Measurements from ENCODE around the gene TMEM117. TPM values are rescaled to one million over a fixed set of nuclear protein-coding genes. Genes with fewer than 3 reads are reported as not detected.

Gene TMEM117
- total RNA-seq, 4 donors from 2014 or later: 13.9 to 34.1 (median 29.1) TPM

DNA sequence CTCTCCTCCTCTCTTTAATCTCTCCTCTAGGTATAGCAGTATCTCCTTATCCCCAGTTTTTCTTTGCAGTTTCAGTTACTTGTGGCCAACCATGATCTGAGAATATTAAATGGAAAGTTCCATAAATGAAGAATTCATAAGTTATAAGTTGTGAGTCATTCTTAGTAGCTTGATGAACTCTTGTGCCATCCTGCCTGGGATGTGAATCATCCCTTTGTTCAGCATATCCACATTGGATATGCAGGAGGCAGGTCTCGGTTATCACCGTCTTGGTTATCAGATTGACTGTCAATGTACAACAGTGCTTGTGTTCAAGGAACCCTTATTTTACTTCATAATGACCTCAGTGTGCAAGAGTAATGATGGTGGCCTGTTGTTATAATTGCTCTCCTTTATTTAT lies 134.0 kb downstream of the TMEM117 start:
- Histone ChIP-seq H3K4me1 (no peaks in the 10 kb centered on the region), H3K4me3 (no peak overlapping the region), H3K9me3 (no peaks in the 10 kb centered on the region), H3K36me3 (no peaks in the 10 kb centered on the region), H3K27me3 (no peaks in the 10 kb centered on the region), H3K27ac (no peak overlapping the region)
- WGBS: 59% methylated on average over 2 of the region's 2 CpGs
- DNase-seq (ENCODE audit: low spot score in 2 of 2): no peak
- TF ChIP-seq POLR2AphosphoS5 (IDR thresholded peaks at IDR 0.05) (no peak), POLR2A (IDR thresholded peaks at IDR 0.05) (no peak), EP300 (IDR thresholded peaks at IDR 0.05) (no peak)
- TF ChIP-seq, protein P1, sequence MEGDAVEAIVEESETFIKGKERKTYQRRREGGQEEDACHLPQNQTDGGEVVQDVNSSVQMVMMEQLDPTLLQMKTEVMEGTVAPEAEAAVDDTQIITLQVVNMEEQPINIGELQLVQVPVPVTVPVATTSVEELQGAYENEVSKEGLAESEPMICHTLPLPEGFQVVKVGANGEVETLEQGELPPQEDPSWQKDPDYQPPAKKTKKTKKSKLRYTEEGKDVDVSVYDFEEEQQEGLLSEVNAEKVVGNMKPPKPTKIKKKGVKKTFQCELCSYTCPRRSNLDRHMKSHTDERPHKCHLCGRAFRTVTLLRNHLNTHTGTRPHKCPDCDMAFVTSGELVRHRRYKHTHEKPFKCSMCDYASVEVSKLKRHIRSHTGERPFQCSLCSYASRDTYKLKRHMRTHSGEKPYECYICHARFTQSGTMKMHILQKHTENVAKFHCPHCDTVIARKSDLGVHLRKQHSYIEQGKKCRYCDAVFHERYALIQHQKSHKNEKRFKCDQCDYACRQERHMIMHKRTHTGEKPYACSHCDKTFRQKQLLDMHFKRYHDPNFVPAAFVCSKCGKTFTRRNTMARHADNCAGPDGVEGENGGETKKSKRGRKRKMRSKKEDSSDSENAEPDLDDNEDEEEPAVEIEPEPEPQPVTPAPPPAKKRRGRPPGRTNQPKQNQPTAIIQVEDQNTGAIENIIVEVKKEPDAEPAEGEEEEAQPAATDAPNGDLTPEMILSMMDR (IDR thresholded peaks at IDR 0.05): no peak

DNA sequence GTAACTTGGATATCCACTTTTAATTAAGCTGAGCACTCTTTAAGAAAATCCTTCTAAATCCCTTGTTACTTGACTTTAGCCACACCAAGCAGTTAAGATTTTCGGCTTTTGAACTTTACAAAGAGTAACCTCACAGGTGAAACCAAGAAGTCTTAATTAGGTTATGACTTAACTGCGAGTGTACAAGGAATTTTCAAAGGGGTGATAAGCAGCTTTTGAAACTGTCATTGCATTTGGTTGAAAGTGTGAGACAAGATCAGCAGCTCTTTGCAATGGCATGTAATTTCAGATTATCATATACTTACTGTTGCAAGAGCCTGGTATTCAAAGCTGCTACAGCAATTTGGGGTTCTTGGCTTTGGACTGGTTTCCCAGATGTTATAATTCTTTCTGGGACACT lies 137.5 kb downstream of the TMEM117 start:
- 88% methylated on average over 2 of the region's 2 CpGs for WGBS
- H3K36me3 ChIP-seq: no peaks in the 10 kb centered on the region
- H3K4me3 ChIP-seq: no peak overlapping the region
- no peaks in the 10 kb centered on the region for H3K4me1 ChIP-seq
- H3K27me3 ChIP-seq: no peaks in the 10 kb centered on the region
- H3K27ac ChIP-seq: no peak overlapping the region
- H3K9me3 ChIP-seq: no peaks in the 10 kb centered on the region
- DNase-seq (ENCODE audit: low spot score in 2 of 2): no peak
- TF ChIP-seq POLR2AphosphoS5 (IDR thresholded peaks at IDR 0.05) (no peak), EP300 (IDR thresholded peaks at IDR 0.05) (no peak), POLR2A (IDR thresholded peaks at IDR 0.05) (no peak)
- TF ChIP-seq, protein P1 (IDR thresholded peaks at IDR 0.05): no peak

DNA sequence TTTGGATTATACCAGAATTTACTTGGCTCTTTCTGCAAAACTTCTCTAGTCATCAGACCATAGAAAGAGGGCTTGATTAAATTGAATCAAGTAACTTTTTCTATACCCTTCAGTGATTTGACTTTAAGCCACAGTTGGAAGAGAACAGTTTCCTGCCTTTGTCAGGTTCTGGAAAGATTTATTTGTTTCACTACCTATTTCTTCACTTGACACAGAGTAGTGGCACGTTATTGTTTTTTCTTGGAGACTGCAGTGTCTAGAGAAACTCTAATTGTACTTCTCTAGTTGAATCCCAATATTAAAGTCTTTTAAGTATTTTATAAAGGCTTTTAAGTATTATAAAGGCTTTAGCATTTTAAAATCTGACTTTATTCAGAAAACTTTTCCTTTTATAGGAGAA lies 138.1 kb downstream of the TMEM117 start:
- no peaks in the 10 kb centered on the region for H3K36me3 ChIP-seq
- 39% methylated on average over 1 of the region's 1 CpG for WGBS
- no peak for DNase-seq (ENCODE audit: low spot score in 2 of 2)
- no peaks in the 10 kb centered on the region for H3K27me3 ChIP-seq
- no peaks in the 10 kb centered on the region for H3K4me1 ChIP-seq
- H3K9me3 ChIP-seq: no peaks in the 10 kb centered on the region
- no peak overlapping the region for H3K4me3 ChIP-seq
- TF ChIP-seq EP300 (IDR thresholded peaks at IDR 0.05): no peak
- TF ChIP-seq, protein P1 (IDR thresholded peaks at IDR 0.05): no peak
- TF ChIP-seq POLR2AphosphoS5 (IDR thresholded peaks at IDR 0.05): no peak
- no peak for TF ChIP-seq POLR2A (IDR thresholded peaks at IDR 0.05)
- no peak overlapping the region for H3K27ac ChIP-seq

DNA sequence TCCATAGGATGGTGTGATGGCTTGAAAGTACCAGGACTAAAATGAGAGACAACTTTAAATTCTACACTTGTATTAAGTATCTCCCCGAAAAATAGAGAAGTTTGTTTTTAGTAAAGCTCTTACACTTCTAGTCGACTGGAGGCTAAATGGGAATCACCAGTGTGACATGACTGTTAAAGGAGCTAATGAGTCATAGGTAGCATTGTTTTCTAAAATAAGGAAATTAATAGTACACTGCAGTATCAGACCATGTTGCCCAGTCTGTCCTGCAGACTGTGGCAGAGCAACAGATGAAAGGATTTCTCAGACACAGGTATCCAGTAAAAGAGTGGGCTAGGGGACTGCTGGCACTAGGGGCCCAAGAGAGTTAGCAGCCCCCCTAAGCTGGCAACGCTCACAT lies 140.1 kb downstream of the TMEM117 start:
- Histone ChIP-seq H3K4me3 (no peak overlapping the region), H3K9me3 (no peaks in the 10 kb centered on the region), H3K27ac (no peak overlapping the region), H3K27me3 (no peaks in the 10 kb centered on the region), H3K36me3 (no peaks in the 10 kb centered on the region), H3K4me1 (no peaks in the 10 kb centered on the region)
- WGBS: 89% methylated on average over 3 of the region's 3 CpGs
- DNase-seq (ENCODE audit: low spot score in 2 of 2): no peak
- TF ChIP-seq POLR2A (IDR thresholded peaks at IDR 0.05) (no peak), POLR2AphosphoS5 (IDR thresholded peaks at IDR 0.05) (no peak), EP300 (IDR thresholded peaks at IDR 0.05) (no peak)
- TF ChIP-seq, protein P1 (IDR thresholded peaks at IDR 0.05): no peak

DNA sequence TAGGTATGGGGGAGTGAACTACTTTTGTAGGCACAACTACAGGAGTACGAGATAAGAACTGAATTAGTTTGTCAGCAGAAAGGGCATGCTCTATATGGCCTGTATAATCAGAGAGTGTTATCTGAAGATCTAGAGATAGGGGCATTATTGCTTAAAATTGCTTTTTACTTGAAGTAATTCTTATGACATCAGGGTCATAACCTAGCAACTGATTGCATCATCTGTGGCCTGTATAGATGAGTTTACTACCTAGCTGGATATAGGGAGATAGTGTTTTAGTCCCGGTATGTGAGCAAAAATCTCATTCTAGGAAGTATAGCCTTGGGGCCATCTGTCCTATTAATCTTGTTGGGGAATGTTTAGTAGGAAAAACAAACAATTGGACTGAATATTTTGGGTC lies 142.7 kb downstream of the TMEM117 start:
- Histone ChIP-seq H3K27ac (no peak overlapping the region), H3K4me3 (no peak overlapping the region), H3K36me3 (no peaks in the 10 kb centered on the region), H3K9me3 (no peaks in the 10 kb centered on the region), H3K27me3 (no peaks in the 10 kb centered on the region), H3K4me1 (no peaks in the 10 kb centered on the region)
- DNase-seq (ENCODE audit: low spot score in 2 of 2): no peak
- 86% methylated on average over 2 of the region's 2 CpGs for WGBS
- TF ChIP-seq EP300 (IDR thresholded peaks at IDR 0.05) (no peak), POLR2AphosphoS5 (IDR thresholded peaks at IDR 0.05) (no peak), POLR2A (IDR thresholded peaks at IDR 0.05) (no peak)
- TF ChIP-seq, protein P1 (IDR thresholded peaks at IDR 0.05): no peak
